ENCODE results near the gene PREX1. TPM values are rescaled to one million over a fixed set of nuclear protein-coding genes. Genes with fewer than 3 reads are reported as not detected.
"Not testable (repeated sequence)": the region's sequence is repeated elsewhere in the genome, so short reads cannot be mapped to it uniquely, and the experiment has no call there.

Gene PREX1
- total and polyA plus RNA-seq, 2 experiments from 2014 or later: 4.5 to 12.5 TPM

GRCh38 chr20:48813930-48814546 is 13.8 kb downstream of the PREX1 start:
- Histone ChIP-seq H3K27ac (no peak overlapping the region), H3K4me3 (no peak overlapping the region), H3K27me3 (no peaks in the 10 kb centered on the region), H3K9me3 (ENCODE audit: low read depth) (no peaks in the 10 kb centered on the region), H3K4me1 (ENCODE audit: low read depth) (no peaks in the 10 kb centered on the region), H3K36me3 (no peaks in the 10 kb centered on the region)
- TF ChIP-seq CTCF (IDR thresholded peaks at IDR 0.05; ENCODE audit: low read depth, low read length): no peak
- DNase-seq (ENCODE audit: low read depth in 1 of 2, low spot score in 1 of 2): no peak

GRCh38 chr20:48813446-48813747 is 14.4 kb downstream of the PREX1 start:
- Histone ChIP-seq H3K9me3 (ENCODE audit: low read depth) (no peaks in the 10 kb centered on the region), H3K4me1 (ENCODE audit: low read depth) (no peaks in the 10 kb centered on the region), H3K27ac (no peak overlapping the region), H3K4me3 (no peak overlapping the region), H3K27me3 (no peaks in the 10 kb centered on the region), H3K36me3 (no peaks in the 10 kb centered on the region)
- DNase-seq (ENCODE audit: low read depth in 1 of 2, low spot score in 1 of 2): no peak
- TF ChIP-seq CTCF (IDR thresholded peaks at IDR 0.05; ENCODE audit: low read depth, low read length): no peak

- no peaks in the 10 kb centered on the region for H3K4me1 ChIP-seq (ENCODE audit: low read depth)
- H3K4me3 ChIP-seq: no peak overlapping the region
- H3K27me3 ChIP-seq: no peaks in the 10 kb centered on the region
- no peaks in the 10 kb centered on the region for H3K9me3 ChIP-seq (ENCODE audit: low read depth)
- H3K27ac ChIP-seq: no peak overlapping the region
- TF ChIP-seq CTCF (IDR thresholded peaks at IDR 0.05; ENCODE audit: low read depth, low read length): no peak
- DNase-seq (ENCODE audit: low read depth in 1 of 2, low spot score in 1 of 2): no peak
- no peaks in the 10 kb centered on the region for H3K36me3 ChIP-seq
These were observed 15.0 kb downstream of the PREX1 start for GRCh38 chr20:48812600-48813445.

GRCh38 chr20:48812114-48812513 is 15.7 kb downstream of the PREX1 start:
- H3K4me3 ChIP-seq; H3K4me1 ChIP-seq (ENCODE audit: low read depth); DNase-seq (ENCODE audit: low read depth in 1 of 2, low spot score in 1 of 2); H3K27ac ChIP-seq; H3K36me3 ChIP-seq; H3K9me3 ChIP-seq (ENCODE audit: low read depth); H3K27me3 ChIP-seq: not testable (repeated sequence)

- no peaks in the 10 kb centered on the region for H3K4me1 ChIP-seq (ENCODE audit: low read depth)
- no peak overlapping the region for H3K27ac ChIP-seq
- no peak for DNase-seq (ENCODE audit: low read depth in 1 of 2, low spot score in 1 of 2)
- no peaks in the 10 kb centered on the region for H3K9me3 ChIP-seq (ENCODE audit: low read depth)
- no peaks in the 10 kb centered on the region for H3K36me3 ChIP-seq
- no peaks in the 10 kb centered on the region for H3K27me3 ChIP-seq
- H3K4me3 ChIP-seq: no peak overlapping the region
- no peak for TF ChIP-seq CTCF (IDR thresholded peaks at IDR 0.05; ENCODE audit: low read depth, low read length)
These were observed 18.1 kb downstream of the PREX1 start for GRCh38 chr20:48809673-48810072.

GRCh38 chr20:48808382-48809034 is 19.3 kb downstream of the PREX1 start:
- no peak overlapping the region for H3K4me3 ChIP-seq
- H3K4me1 ChIP-seq (ENCODE audit: low read depth): no peaks in the 10 kb centered on the region
- no peaks in the 10 kb centered on the region for H3K27me3 ChIP-seq
- H3K36me3 ChIP-seq: no peaks in the 10 kb centered on the region
- no peak for TF ChIP-seq CTCF (IDR thresholded peaks at IDR 0.05; ENCODE audit: low read depth, low read length)
- no peaks in the 10 kb centered on the region for H3K9me3 ChIP-seq (ENCODE audit: low read depth)
- H3K27ac ChIP-seq: no peak overlapping the region
- no peak for DNase-seq (ENCODE audit: low read depth in 1 of 2, low spot score in 1 of 2)

All from cardiac muscle cell (in vitro differentiated cells and primary cell).